GM19035 (cell line): Measurements from ENCODE around the gene CHML.

Experiments
- ATAC-seq: cut with Tn5 transposase; IDR thresholded peaks from one replicate; pipeline ENCODE4 v1.9.1; 2021; ENCODE audit not compliant: unreplicated experiment

The CHML gene

GRCh38 chr1:241624935-241625334, 15.2 kb downstream of the CHML start:
- ATAC-seq: no peak

GRCh38 chr1:241622669-241623068, 17.5 kb downstream of the CHML start:
- ATAC-seq: no peak

GRCh38 chr1:241617426-241617825, 22.7 kb downstream of the CHML start:
- ATAC-seq: no peak

- no peak for ATAC-seq
Measured at GRCh38 chr1:241615043-241615974, 24.9 kb downstream of the CHML start.

GRCh38 chr1:241614572-241614971, 25.6 kb downstream of the CHML start:
- ATAC-seq: no peak

GRCh38 chr1:241614144-241614543, 26.0 kb downstream of the CHML start:
- ATAC-seq: no peak

GRCh38 chr1:241612533-241613477, 27.4 kb downstream of the CHML start:
- no peak for ATAC-seq

GRCh38 chr1:241611736-241612135, 28.4 kb downstream of the CHML start:
- no peak for ATAC-seq

- peak; percentile 96 for ATAC-seq
Measured at GRCh38 chr1:241611063-241611462, 29.1 kb downstream of the CHML start.

- ATAC-seq: no peak
Measured at GRCh38 chr1:241610056-241610815, 29.9 kb downstream of the CHML start.

- ATAC-seq: no peak
Measured at GRCh38 chr1:241608379-241609033, 31.7 kb downstream of the CHML start.

- ATAC-seq: no peak
Measured at GRCh38 chr1:241607497-241607896, 32.7 kb downstream of the CHML start.

- no peak for ATAC-seq
Measured at GRCh38 chr1:241606544-241606943, 33.6 kb downstream of the CHML start.

- no peak for ATAC-seq
Measured at GRCh38 chr1:241605146-241605805, 34.9 kb downstream of the CHML start.

GRCh38 chr1:241603731-241604245, 36.4 kb downstream of the CHML start:
- no peak for ATAC-seq

GRCh38 chr1:241600496-241600901, 39.7 kb downstream of the CHML start:
- peak; percentile 92 for ATAC-seq

- ATAC-seq: no peak
Measured at GRCh38 chr1:241598249-241598648, 41.9 kb downstream of the CHML start.

- no peak for ATAC-seq
Measured at GRCh38 chr1:241596633-241597032, 43.5 kb downstream of the CHML start.

- no peak for ATAC-seq
Measured at GRCh38 chr1:241593186-241593585, 47.0 kb downstream of the CHML start.
